OCI-LY1 (cell line): Measurements from ENCODE around the gene CYFIP1.

Source experiments
- CTCF ChIP-seq: fragments of 200-600 bp; sonication (generic), shearing (Covaris generic); IDR thresholded peaks from 2 replicates; pipeline ENCODE4 v1.5.1; 2017; ENCODE audit warnings: mild to moderate bottlenecking, antibody characterized with exemption, low read length, moderate library complexity, mixed read lengths
- EZH2 ChIP-seq: fragments of 200-600 bp; sonication (generic), shearing (Covaris generic); IDR thresholded peaks from 2 replicates; pipeline ENCODE4 v1.8.0; 2017; ENCODE audit warnings: borderline replicate concordance, mixed run types, mild to moderate bottlenecking, antibody characterized with exemption, low read length, moderate library complexity, mixed read lengths

GRCh38 chr15:22954798-22955543 lies 25.2 kb downstream of the CYFIP1 start:
- TF ChIP-seq CTCF: no peak
- no peak for TF ChIP-seq EZH2
